Stimulated activated CD8-positive, alpha-beta memory T cell treated with anti-CD3 and anti-CD28 coated beads, Interleukin-2, amount 100 ng/mL, for 48 hours (primary cell): ENCODE data around the gene TRAPPC5.

Source experiments
- DNase-seq, 2 donors: peaks; one replicate each; pipeline ENCODE4 v3.0.0-alpha.2; 2020; ENCODE audit warnings: low read depth in 2 of 2

TRAPPC5 gene

DNA sequence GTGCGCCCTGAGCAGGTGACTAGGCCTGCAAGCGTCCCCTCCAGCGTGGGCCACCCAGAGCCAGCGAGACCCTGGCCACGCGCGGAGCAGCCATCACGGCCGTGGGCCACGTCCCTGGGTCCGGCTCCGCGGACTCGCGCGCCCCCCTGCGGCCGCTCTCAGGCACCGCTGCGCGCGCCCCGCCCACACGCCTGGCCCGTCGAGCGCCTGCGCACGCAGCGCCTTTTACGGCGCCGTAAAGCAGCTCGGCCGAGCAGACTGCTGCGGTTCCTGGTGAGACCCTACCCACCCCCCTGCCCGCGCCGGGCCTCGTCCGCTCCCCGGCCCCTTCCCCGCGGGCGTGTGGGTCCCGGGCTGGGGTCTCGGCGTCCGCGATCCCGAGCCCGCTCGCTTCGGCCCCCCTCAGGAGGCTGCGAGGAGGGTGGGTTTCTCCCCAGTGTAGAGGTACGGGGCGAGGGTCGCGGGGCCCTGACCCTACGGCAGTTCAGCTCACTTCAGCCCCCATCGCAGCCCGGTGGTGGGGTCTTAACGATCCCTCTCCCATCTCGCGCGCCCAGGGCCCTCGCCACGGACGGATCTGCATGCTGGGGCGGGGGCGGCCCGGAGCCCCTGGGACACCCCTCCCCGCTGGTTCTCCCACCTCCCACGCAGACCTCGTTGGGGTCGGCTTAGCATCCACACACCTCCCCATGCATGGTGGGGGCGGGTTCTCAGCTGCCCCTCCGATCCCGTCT, at the start of gene TRAPPC5:
TSS of gene TRAPPC5 (plus strand) at position 228 of the 734 bp plus-strand sequence. CDS start 1,421 bp downstream, outside the sequence.
- DNase-seq = peak; percentile 77 to 82

- DNase-seq = no peak
Measured at GRCh38 chr19:7631577-7631976, 49.1 kb upstream of the TRAPPC5 start.

DNA sequence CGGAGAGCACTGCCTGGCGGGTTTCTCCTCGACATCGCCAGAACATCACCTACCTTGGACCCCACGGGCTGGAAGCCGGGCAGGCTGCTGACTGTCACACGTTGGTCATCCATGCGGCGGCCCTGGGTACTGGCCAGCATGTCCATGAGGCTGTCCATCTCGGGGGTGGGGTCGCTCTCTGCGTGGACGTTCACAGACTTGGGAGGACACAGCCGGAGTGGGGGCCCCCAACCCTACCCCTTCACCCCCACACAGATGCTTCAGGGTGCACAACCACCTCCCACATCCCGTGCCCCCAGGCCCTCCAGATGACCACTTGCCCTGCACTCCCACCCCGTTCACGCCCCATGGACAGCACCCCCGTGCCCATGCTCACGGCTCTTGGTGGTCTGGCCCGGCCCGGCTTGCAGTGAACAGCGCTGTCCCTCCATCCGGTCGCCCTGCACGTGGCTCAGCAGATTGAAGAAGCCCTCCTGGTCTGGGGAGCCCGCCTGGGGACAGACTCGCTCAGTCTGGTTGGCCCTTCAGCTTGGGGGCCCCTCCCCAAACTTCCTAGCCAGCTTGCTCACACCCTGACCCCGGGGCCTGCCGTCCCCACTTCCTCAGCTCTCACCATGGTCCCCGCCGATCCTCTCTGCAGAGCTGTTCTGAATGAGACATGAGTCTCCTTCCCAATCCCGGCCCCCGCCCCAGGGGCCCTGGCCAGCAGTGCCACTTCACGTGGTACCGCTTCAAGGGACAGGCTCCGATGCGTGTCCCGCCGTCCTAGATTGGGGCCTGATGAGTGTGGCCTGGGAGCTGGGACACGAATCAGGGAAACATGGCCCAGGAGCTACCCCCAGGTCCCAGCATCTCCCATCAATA, 48.1 kb upstream of the TRAPPC5 start:
- DNase-seq = no peak

DNA sequence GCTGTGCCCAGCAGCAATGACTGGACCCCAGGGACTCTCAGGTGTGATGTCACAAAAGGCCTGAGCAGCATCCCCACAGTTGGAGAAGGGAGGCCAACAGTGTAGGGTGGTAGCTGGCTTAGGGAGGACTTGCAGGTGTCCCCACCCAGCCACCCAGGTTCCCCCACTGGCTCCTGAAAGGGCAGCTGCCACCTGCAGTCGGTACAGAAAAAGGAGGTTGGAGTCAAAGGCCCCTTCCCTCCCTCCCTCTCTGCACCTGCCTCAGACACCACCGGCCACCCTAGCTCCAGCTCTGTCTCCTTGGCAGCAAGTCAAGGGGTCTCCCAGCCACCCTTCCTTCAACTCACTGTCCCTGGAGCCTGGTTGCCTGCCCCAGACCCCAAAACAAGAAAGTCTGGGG, 46.9 kb upstream of the TRAPPC5 start, which contains the start of gene PCP2:
TSS of gene PCP2 (minus strand) at position 22 of the 400 bp plus-strand sequence. CDS start 262 bp downstream, outside the sequence.
- DNase-seq = no peak

- DNase-seq = no peak
Measured at GRCh38 chr19:7635670-7636069, 45.0 kb upstream of the TRAPPC5 start.

DNA sequence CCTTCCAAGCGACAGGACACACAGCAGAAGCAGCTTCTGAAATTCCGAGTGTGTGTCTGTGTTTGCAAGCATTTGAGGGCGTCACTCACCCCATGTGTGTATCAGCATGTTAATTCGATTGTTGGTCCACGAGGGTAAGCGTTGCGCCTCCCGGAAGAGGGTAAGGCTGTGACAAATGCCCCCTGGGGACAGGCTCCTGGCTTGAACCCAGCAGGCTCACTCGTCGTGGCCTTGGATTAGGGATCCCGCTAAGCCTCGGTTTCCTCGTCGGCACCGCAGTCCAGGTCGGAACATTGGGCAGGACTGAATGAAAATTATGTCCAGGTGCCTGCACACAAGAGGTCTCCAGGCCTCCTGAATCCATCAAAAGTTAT, 44.3 kb upstream of the TRAPPC5 start:
- DNase-seq = no peak

DNA sequence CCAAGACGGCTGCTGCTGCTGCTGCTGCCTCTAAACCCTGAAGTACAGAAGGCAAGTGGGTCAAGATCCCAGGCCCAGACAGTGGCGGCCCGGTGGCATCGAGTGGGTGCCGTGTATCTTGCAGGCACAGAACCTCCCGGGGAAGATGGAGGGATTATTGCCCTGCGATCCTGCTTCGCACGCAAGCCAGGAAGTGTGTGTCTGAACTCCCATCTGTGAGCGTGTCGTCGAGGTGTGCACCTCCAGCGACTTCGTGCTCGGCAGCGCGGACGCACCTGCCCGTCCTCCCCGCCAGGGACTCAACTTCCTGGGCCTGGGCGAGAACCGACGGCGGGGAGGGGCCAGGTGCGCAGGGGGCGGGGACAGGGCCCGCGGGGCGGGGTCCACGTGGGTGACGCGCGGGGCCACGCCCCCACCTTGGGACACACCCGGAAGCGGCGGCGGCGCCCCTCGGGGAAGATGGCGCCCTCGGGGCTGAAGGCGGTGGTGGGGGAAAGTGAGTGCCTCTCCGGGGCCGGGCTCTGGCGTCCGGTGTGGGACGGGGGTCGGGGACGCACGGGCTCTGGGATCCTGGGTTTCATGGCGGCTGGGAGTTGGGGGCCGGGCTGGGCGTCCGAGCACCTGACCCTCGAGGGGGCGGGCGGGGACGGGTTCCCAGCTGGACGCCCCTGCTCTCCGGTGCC, 43.8 kb upstream of the TRAPPC5 start, which contains the start of gene STXBP2:
TSS of gene STXBP2 (plus strand) at position 420 of the 683 bp plus-strand sequence. CDS start at position 460, 40 bp downstream.
- peak; percentile 87 for DNase-seq

GRCh38 chr19:7637374-7638256, 43.0 kb upstream of the TRAPPC5 start:
- DNase-seq = no peak

GRCh38 chr19:7638802-7639465, 41.7 kb upstream of the TRAPPC5 start:
- DNase-seq = no peak

GRCh38 chr19:7639863-7640348, 40.7 kb upstream of the TRAPPC5 start:
- no peak for DNase-seq

GRCh38 chr19:7640803-7641202, 39.8 kb upstream of the TRAPPC5 start:
- DNase-seq = no peak

- DNase-seq = no peak
Measured at GRCh38 chr19:7641290-7642276, 39.0 kb upstream of the TRAPPC5 start.

DNA sequence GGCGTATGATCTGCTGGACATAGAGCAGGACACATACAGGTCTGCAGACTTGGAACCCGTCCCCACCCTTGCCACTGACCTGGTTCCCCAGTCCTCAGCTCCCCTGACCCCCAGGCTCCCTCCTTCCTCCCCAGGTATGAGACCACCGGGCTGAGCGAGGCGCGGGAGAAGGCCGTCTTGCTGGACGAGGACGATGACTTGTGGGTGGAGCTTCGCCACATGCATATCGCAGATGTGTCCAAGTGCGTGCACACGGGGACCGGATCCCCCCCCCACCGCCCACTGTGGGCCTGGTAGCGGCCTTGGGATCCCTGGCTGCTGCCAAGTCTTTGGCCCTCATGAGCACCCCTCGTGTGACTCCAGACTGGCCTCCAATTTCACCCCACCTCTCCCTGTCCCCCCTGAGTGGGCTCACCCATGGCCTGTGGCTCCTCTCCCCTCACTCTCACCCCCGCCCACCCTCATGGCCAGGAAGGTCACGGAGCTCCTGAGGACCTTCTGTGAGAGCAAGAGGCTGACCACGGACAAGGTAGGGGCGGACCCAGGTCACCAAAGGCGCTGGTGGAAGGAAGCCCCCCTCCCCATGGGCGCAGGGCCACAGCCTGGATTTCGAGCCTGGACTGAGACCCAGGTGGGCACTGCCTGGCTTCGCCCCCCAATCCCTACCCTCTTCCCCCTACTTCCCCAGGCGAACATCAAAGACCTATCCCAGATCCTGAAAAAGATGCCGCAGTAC, 38.2 kb upstream of the TRAPPC5 start:
- no peak for DNase-seq

DNA sequence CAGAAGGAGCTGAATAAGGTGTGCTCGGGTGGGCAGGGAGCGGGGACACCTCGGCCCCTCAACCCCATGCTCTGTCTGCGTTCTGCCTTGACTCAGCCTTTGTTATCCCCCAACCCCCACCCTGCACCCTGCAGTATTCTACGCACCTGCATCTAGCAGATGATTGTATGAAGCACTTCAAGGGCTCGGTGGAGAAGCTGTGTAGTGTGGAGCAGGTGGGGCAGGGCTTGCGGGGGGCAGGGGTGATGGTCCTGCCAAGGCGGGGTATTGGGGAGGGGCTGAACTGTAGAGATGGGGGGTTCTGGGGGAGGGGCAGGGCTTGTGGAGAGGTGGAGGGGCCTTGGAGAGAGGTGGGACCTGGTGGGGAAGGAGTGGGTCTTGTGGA, 37.6 kb upstream of the TRAPPC5 start:
- DNase-seq = no peak

DNA sequence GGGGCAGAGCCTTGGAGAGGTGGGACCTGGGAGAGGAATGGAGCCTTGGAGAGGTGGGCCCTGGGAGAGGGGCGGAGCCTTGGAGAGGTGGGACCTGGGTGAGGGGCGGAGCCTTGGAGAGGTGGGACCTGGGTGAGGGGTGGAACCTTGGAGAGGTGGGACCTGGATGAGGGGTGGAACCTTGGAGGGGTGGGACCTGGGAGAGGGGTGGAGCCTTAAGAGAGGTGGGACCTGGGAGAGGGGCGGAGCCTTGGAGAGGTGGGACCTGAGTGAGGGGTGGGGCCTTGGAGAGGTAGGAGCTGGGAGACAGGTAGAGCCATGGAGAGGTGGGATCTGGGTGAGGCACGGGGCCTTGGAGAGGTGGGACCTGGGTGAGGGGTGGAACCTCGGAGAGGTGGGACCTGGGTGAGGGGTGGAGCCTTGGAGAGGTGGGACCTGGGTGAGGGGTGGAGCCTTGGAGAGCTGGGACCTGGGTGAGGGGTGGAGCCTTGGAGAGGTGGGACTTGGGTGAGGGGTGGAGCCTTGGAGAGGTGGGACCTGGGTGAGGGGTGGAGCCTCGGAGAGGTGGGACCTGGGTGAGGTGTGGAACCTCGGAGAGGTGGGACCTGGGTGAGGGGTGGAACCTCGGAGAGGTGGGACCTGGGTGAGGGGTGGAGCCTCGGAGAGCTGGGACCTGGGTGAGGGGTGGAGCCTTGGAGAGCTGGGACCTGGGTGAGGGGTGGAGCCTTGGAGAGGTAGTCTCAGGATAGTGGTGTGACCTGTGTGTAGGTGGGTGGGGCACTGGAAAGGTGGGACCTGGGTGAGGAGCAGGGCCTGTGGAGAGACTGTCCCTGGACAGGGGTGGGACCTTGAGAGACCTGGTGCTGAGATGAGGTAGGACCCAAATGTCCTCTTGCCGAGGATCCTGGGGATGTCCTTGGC, 36.7 kb upstream of the TRAPPC5 start:
- peak in 1 of 2 donors; percentile 23 for DNase-seq

DNA sequence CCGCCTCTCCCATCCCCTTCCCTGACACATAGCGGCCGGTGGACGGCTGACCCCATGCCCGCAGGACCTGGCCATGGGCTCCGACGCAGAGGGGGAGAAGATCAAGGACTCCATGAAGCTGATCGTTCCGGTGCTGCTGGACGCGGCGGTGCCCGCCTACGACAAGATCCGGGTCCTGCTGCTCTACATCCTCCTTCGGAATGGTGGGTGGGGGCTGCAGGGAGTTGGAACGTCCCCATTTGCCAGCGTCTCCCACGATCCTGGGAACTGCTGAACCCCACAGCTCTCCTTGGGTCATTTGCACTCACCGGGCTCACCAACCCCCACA, 36.1 kb upstream of the TRAPPC5 start:
- DNase-seq = no peak

GRCh38 chr19:7645163-7645562, 35.5 kb upstream of the TRAPPC5 start:
- no peak for DNase-seq
